HT1080 (cell line): Measurements from ENCODE around the gene TEX101. TPM values are rescaled to one million over a fixed set of nuclear protein-coding genes. Genes with fewer than 3 reads are reported as not detected.

Experiments used
- DNase-seq: peaks from one replicate; pipeline ENCODE4 v3.0.0-alpha.2; 2015; ENCODE audit warnings: low read depth
- total RNA-seq: library from RNA; depleted of rRNA; stranded (reverse); fragments of >200 nt; shearing (Covaris generic); gene quantifications from 2 replicates; pipeline ENCODE4 v1.2.3, GENCODE V29; 2014

Gene TEX101
- total RNA-seq, 1 experiment from 2014 or later, result not detected

DNA sequence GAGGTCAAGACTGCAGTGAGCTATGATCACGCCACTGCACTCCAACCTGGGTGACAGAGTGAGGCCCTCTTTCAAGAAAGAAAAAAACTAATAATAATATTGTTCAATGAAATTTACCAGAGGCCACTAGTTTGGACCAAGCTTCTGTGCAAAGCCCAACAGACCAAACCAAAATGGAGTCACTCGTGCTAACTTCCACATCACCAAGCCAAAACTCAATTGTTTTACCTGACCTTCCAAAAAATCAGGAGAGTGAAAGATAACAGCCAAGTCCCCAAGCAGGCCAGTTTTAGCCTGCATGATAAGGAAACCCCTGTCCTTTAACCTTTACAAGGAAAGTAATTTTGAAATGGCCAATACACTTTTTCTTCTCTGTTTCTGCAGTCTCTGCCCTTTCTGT is 30.7 kb downstream of the TEX101 start:
- no peak for DNase-seq

DNA sequence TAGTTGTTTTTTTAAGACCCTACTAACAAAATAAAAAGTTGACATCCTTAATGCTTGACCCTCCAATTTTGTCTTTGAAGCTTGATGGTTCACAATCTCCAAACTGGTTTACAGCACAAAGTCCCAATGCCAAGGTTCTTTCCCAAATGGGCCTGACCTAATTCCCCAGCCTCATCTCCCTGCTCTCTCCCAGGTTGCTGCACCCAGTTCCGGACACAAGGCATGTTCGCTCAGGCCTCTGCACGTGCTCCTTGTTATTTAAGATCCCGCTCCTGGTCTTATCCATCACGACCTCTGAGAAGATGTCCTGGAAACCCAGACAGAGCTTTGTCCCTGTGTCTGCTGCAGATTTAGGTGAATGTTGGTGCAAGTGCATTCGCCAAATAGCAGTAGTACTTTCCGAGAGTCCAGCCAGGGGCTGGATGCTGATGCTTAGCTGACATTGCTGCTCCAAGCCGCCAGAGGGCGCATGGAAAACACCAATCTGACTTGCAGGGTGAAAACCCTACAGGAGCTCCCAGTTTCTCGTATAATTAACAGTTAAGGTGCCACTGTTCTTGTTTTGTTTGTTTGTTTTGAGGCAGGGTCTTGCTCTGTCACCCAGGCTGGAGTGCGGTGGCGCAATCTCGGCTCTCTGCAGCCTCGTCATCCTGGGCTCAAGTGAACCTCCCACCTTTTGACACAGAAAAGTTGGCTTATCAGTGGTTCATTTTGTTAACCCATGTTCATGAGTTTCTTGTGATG is 32.2 kb downstream of the TEX101 start:
- peak; percentile 47 for DNase-seq

DNA sequence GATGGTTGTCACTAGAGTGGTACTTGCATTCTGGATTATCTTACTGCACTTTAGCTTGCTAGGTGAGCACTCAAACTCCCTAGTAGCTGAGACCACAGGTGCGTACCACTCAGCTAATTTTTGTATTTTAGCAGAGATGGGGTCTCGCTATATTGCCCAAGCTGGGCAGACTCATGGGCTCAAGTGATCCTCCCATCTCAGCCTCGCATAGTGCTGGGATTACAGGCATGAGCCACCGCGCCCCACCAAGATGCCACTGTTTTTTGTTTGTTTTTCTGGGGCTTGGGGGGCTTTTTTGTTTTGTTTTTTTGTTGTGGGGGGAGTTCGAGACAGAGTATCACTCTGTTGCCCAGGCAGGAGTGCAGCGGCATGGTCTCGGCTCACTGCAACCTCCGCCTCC is 33.0 kb downstream of the TEX101 start:
- no peak for DNase-seq

DNA sequence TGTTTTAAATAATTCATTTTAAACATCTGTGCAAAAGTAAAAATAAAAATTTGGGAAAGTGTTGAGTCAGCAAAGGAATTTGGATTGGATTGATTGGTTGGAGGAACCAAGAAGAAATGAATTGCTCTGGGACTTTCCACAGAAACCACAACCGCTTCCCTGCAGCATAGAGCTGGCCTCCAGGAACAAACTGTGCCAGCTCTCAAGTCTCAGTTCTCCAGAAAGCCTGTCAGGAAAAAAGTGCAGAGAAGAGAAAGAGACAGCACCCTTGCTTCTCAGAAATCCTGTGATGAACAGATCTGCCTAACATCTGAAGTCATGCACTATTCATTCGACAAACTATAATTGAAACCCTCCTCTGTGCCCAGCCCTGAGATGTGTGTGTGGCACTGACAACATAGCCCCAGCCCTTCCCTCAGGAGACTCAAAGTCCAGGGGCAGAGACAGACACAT is 35.9 kb downstream of the TEX101 start:
- no peak for DNase-seq

DNA sequence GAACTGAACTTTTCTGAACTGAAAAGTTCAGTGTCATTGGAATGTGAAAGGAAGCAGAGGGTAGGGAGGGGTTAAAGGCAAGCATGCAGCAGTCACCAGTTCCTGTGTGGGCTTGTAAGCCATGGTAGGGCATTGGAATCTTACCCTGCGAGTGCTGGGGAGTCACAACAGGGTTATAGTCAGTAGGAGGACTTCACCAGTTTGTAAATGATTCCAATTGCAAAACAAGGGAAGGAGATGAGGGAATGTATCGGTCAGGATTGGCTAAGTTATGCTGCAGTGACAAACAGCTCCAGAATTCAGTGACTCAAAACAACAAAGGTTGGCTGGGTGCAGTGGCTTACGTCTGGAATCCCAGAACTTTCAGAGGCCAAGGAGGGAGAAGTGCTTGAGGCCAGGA is 37.9 kb downstream of the TEX101 start:
- DNase-seq, result no peak

DNA sequence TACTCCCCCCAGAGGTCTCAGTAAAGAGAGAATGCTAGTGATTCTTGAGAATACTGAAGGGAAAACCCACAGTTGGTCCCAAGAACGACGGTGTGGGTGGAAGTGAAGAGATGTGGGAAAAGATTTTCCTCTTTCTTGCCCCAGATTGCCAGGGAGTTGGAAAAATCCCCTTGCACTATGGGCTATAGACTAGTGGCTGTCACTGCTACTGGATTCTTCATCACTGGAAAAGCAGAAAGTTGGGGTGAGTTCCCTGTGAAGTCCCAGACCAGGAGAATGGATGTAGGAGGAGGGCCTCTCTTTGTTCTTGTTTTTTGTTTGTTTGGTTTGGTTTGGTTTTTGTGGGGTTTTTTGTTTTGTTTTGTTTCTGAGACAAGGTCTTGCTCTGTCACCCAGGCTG is 39.3 kb downstream of the TEX101 start:
- DNase-seq, result no peak

DNA sequence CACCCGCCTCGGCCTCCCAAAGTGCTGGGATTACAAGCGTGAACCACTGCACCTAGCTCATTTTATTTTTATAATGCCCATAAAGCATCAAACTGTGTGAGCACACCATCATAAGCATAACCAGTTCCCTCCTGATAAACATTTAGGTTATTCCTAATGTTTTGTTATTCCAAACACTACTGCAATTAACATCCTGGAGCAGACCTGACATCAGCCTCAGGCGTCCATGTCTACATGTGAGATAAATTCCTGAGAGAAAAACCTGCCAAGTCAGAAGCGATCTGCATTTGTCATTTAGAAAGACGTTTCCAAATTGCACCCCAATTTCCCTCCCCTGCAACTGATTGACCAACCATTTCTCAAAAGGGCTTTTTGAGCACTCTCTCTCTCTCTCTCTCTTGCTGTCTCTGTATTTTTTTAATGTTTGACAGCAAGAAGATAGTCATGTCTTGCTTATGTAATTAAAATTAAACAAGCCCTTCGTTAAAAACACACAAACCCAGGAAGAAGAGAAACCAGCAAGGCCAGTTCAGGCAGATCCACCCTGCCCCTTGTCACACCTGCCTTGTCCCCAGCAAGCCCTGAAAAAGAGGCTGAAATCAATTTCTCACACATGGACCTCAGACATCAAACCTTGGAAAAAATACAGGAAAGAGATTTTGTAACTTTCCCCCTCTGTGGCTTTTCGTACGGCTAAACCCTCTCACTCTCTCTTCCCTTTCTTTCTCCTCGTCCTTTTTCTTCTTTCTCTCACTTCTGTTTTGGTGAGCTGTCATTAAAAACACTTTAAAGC is 40.8 kb downstream of the TEX101 start:
- no peak for DNase-seq

DNA sequence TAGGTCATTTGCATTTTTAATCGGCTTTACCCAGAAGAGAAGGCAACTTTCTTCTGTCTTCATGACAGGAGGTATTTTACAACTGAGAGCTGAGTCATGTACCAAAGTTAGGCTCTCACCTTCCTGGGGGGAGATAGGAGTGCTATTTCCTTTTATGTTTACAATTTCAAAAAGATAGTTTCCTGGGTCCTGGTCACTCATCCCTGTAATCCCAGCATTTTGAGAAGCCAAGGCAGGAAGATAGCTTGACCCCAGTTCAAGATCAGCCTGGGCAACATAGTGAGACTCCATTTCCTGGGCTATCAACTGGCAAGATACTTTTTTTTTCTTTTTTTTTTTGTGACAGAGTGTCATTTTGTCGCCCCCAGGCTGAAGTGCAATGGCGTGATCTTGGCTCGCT is 43.1 kb downstream of the TEX101 start:
- no peak for DNase-seq

DNA sequence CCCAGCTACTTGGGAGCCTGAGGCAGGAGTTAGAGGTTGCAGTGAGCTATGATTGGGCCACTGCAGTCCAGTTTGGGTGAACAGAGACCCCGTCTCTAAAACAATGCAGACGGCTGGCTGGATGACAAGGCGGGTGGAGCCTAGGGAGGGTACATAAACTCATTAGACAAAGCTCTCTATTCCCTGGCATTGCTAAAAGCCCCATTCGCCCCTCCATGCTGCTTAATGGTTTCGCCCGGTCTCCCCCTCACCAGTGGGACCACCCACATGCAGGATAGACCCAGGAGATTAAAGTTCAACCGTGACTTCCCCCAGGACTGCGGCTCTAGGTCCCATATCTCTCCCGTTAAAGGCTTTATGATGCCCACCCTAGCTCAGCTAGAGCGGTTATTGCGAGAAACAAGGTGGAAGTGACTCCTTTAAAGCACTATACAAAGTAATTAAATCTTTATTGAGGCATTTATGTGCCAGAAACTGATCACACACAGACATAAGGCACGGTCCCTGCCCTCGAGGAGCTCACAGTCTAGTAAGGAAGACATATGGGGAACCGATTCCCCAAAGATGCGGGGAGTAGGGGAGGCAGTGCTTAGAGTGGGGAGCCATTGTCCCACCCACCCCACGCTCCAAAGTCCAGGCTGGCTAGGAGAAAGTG is 45.8 kb downstream of the TEX101 start:
- DNase-seq, result no peak

DNA sequence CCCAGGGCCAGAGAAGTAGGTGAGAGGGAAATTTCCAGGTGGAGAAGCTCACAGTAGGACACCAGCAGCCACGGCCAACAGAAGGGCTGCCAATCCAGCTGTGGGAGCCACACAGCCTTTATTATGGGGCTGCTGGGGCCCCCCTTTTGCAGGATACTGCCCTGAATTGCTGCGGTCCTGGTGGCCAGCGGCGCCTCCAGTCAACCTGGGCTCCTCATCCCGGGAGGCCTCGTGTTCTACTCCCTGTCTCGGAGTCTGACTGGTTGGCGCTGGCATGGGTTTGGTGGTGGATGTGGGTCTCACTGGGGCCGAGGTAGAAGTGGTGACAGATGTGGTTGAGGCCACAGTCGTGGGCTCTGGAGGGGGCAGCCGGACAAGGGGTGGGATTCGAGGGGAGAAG is 46.6 kb downstream of the TEX101 start:
- DNase-seq, result no peak

DNA sequence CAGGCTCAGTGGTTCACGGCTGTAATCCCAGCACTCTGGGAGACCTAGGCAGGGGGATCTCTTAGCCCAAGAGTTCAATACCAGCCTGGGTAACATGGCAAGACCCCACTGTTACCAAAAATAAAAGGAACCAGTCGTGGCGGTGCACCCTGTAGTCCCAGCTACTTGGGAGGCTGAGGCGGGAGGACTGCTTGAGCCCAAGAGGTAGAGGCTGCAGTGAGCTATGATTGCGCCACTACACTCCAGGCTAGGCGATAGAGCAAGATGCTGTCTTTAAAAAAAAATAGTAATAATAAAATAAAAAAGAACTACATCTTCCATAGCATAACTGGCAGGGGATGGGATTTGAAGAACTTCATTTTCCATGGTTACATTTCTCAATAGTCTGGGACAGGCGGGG is 47.7 kb downstream of the TEX101 start:
- no peak for DNase-seq

DNA sequence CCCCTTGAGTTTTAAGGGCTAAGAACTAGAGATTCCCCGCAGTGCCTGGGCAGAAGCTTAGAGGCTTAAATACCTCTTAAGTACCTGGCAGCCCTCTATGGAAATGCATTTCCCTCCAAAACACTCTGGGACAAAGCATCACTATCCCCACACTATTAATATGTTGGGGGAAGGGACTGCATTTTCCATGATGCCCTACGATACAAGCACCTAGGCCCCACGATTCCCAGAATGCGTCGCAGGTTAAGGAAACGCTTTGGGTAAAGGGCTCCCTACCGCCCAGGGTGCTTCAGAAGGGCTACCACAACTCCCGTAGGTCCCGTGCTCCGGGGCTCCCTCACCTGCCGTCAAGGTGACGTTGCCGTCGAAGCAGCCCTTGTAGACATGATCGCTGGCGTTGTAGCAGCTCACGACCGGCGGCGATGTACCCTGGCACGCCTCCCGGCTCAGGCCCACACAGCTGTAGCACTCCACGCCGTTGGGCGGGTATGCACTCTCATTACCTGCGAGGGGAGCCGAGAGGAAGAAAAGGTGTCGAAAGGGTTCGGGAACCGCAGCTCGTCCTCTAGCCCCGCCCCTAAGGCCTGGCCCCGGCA is 48.2 kb downstream of the TEX101 start:
- DNase-seq, result no peak

DNA sequence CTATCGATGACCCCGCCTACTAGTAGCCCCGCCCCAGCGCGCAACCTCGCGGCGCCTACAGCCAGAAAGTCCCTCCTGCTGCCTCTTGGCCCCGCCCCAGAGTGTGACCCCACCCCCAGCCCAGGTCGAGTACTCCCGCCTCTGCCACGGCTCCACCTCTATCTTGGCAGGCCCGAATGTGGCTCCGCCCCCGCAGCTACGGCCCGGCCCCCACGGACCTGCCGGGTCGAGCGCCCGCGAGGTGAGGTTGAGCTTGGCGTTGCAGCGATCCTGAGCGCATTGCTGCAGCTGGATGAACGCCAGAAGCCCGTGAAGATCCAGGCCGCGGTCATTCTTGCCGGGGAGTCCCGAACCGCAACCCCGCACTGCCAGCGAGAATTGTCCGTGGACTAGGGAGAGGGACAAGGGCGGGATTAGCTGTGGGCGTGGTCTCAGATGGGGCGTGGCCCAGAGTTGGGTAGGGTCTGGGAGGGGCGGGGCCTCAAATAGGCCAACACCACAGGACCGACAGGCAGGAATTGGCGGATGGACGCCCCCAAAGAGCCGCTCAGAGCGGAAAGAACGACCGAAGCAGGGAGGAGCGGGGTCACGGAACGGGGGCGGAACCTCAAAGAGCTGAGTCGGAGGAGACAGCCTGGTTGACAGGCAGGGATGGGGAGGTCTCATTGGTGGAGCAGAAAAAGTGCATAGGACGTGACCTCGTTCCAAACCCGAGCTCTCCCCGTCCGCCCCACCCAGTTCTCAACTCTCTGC is 48.9 kb downstream of the TEX101 start:
- peak; percentile 59 for DNase-seq

DNA sequence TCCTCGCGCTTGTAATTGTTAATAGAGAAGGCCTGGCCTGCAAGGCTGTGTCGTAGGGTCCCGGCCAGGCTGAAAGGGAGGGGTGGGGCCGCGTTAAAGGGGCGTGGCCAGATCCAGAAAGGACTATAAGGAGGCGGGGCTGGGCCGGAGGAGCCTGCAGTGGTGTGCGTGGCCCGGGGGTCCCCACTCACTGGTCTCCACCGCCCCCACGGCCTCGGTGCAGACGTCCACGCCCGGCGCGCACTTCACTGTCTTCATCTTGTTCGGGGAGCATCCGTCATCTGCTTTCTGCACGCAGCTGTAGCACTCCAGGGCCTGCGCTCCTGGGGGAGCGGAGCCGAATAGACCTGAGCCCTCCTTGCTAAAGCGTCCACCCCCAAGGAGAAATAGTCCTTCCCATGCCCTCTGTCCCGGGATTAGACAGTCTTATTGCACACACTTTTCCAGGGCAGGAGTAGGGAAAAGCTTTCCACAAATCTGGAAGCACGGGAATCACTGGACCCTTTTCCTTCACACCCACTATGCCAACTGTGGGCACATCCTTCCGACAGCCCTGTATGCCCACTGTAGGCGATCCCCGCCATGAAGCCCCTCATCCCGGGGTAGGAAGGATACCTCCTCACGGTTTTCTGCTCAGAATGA is 49.6 kb downstream of the TEX101 start:
- DNase-seq, result no peak

DNA sequence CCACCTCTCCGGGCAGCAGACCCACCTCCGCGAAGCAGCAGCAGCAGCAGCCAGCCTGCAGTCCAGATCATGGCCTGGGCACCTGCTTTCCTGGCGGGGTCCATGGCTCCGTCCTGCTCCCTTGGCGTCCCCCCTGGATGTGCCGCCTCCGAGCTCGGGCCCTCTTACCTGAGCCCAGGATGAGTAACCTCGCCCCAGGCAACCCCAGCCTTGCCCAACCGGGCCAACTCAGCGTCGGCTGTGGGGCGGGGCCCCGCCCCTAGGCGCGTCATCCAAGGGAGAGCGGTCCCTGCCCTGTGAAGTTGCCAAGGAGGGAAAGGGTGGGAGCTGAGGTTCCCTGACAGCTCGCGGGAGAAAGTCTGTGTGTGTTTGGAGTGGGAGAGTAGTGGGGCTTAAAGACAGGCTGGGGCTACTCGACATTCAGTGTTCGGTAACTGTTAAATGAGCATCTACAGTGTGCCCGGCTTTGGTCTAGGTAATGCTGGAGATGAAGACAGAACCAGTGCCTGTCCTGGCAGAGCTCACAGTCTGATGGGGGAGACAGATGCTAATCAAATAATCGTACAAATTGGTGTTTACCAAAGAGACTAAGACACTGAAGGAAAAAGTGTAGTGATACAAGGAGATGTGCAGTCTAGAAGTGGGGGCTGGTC is 50.9 kb downstream of the TEX101 start, which contains the start of gene LYPD3:
TSS of gene LYPD3 (minus strand) at position 141 of the 653 bp plus-strand sequence. CDS start at position 104, 37 bp downstream.
- no peak for DNase-seq

DNA sequence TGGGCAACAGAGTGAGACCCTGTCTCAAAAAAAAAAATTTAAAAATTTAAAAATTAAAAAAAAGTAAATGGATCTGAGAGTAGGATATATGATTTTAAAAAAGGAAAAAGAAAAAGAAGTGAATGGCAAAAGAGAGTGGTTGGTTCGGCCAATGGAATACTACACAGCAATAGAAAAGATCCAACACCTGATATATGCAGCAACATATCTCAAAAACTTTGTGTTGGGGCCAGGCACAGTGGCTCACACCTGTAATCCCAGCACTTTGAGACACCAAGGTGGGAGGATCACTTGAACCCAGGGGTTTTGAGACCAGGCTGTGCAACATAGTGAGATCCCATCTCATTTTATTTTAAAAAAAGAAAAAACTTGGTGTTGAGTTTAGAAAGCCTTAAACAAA is 52.1 kb downstream of the TEX101 start:
- no peak for DNase-seq

DNA sequence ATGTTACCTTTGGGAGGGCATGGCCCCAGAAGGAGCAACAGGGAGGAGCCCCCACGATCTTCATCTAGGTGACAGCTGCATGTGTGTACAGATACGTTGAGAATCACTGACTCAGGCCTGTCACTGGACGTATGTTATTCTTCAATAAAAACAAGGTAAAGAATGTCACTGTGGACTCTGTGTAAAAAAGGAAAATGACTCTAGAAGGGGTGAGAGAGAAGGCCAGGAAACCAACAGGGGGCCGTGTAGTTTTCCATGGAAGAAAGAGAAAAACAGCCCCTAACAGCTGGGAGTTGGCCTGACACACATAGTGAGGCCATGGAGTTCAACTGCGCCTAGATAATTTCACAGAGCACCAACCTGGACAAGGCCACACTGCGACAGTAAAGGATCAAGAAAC is 52.6 kb downstream of the TEX101 start:
- DNase-seq, result no peak

DNA sequence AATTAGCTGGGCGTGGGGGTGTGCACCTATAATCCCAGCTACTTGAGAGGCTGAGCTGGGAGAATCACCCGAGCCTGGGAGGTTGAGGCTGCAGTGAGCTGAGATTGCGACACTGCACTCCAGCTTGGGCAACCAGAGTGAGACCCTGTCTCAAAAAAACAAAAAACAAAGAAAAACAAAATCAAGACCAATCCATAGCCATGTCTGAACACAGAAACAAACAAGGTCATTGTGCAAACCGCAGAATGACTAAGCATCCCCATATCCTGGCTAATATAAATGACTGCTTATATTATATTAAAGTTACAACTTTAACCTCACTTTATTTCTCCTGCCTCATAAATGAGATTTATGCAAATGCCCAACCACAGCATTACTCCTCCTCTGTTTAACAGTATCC is 53.0 kb downstream of the TEX101 start:
- peak; percentile 60 for DNase-seq
